HG03135 (cell line): ENCODE measurements around the gene CTNND2.
"Not testable (repeated sequence)": the region's sequence is repeated elsewhere in the genome, so short reads cannot be mapped to it uniquely, and the experiment has no call there.

Experiments used
- ATAC-seq: cut with Tn5 transposase; IDR thresholded peaks from one replicate; pipeline ENCODE4 v1.9.1; 2021; ENCODE audit warnings: mild to moderate bottlenecking, moderate library complexity; ENCODE audit not compliant: unreplicated experiment

CTNND2 gene

GRCh38 chr5:11334404-11334803 is 569.8 kb downstream of the CTNND2 start:
- no peak for ATAC-seq

GRCh38 chr5:11329679-11330078 is 574.6 kb downstream of the CTNND2 start:
- ATAC-seq, result no peak

- ATAC-seq, result no peak
These were observed 579.5 kb downstream of the CTNND2 start for GRCh38 chr5:11324521-11325289.

- ATAC-seq, result no peak
These were observed 580.5 kb downstream of the CTNND2 start for GRCh38 chr5:11323761-11324160.

- ATAC-seq, result no peak
These were observed 582.1 kb downstream of the CTNND2 start for GRCh38 chr5:11322133-11322532.

- ATAC-seq, result no peak
These were observed 584.2 kb downstream of the CTNND2 start for GRCh38 chr5:11319836-11320580.

GRCh38 chr5:11313694-11314093 is 590.6 kb downstream of the CTNND2 start:
- not testable (repeated sequence) for ATAC-seq

- ATAC-seq, result no peak
These were observed 592.5 kb downstream of the CTNND2 start for GRCh38 chr5:11311731-11312130.

GRCh38 chr5:11311272-11311671 is 593.0 kb downstream of the CTNND2 start:
- no peak for ATAC-seq

- ATAC-seq, result no peak
These were observed 594.1 kb downstream of the CTNND2 start for GRCh38 chr5:11310158-11310557.

GRCh38 chr5:11306365-11306764 is 597.9 kb downstream of the CTNND2 start:
- ATAC-seq, result no peak

GRCh38 chr5:11305245-11305644 is 599.0 kb downstream of the CTNND2 start:
- no peak for ATAC-seq

GRCh38 chr5:11304641-11305040 is 599.6 kb downstream of the CTNND2 start:
- no peak for ATAC-seq

GRCh38 chr5:11302663-11303062 is 601.6 kb downstream of the CTNND2 start:
- no peak for ATAC-seq

GRCh38 chr5:11301171-11301570 is 603.1 kb downstream of the CTNND2 start:
- no peak for ATAC-seq

GRCh38 chr5:11300736-11301135 is 603.5 kb downstream of the CTNND2 start:
- ATAC-seq, result no peak

- ATAC-seq, result no peak
These were observed 605.4 kb downstream of the CTNND2 start for GRCh38 chr5:11298877-11299276.

- ATAC-seq, result no peak
These were observed 610.7 kb downstream of the CTNND2 start for GRCh38 chr5:11293523-11293922.

GRCh38 chr5:11292648-11293356 is 611.4 kb downstream of the CTNND2 start:
- no peak for ATAC-seq

- no peak for ATAC-seq
These were observed 614.5 kb downstream of the CTNND2 start for GRCh38 chr5:11289733-11290132.

GRCh38 chr5:11289208-11289607 is 615.0 kb downstream of the CTNND2 start:
- no peak for ATAC-seq

GRCh38 chr5:11281842-11282241 is 622.4 kb downstream of the CTNND2 start:
- no peak for ATAC-seq
